ENCODE results near the gene PGPEP1.

- TF ChIP-seq CTCF (IDR thresholded peaks at IDR 0.05) (no peak), POLR2A (IDR thresholded peaks at IDR 0.05) (peak in 1 of 2 donors; percentile 46)
Observed at GRCh38 chr19:18292462-18292809, 48.0 kb upstream of the PGPEP1 start.
